HepG2 (cell line): ENCODE results near the gene IL17RB. TPM values are rescaled to one million over a fixed set of nuclear protein-coding genes. Genes with fewer than 3 reads are reported as not detected.

Experiments used
- ATAC-seq: fragments of 200-7000 bp; cut with Tn5 transposase; 3 replicates; pipeline ENCODE4 v1.9.1; 2020; ENCODE audit warnings: mild to moderate bottlenecking, moderate library complexity
- BruUV-seq: library from RNA; stranded (reverse); fragments of 400-500 nt; replicated peaks from 2 replicates; lab custom pipeline; 2021; lab: Mats Ljungman, UMichigan
- CTCF ChIA-PET: fragments of 300-600 bp; formaldehyde crosslinking; extraction: SDS; loops from one replicate; lab custom pipeline; 2021; ENCODE audit warnings: low total read pairs, inconsistent platforms, low intra/inter-chr PET ratio; lab: Yijun Ruan, JAX
- POLR2A ChIA-PET: fragments of 350-600 bp; sonication (Branson Sonifier 250); formaldehyde crosslinking; loops from one replicate; lab custom pipeline; 2020; ENCODE audit warnings: antibody characterized with exemption, inconsistent platforms; lab: Yijun Ruan, JAX
- DNase-seq: peaks from one replicate; pipeline ENCODE4 v3.0.0-alpha.2; 2015; ENCODE audit warnings: low spot score
- FAIRE-seq: peaks from 3 replicates; lab custom pipeline; 2011; peaks lifted over from hg19 to GRCh38; lab: Jason Lieb, UNC
- H2AFZ ChIP-seq: one replicate; pipeline ENCODE4 v1.6.1; 2011; ENCODE audit warnings: low read length, inconsistent platforms
- H3K27ac ChIP-seq: fragments of 300-600 bp; 3 replicates; pipeline ENCODE4 v1.8.0; 2011; ENCODE audit warnings: mixed run types, mild to moderate bottlenecking, mixed read lengths, low read length, inconsistent platforms; ENCODE audit not compliant: insufficient read depth; ENCODE audit errors: extremely low read length
- H3K27me3 ChIP-seq, 2 experiments: fragments of 200-600 bp in 1 of 2; 2 replicates in 1 of 2; 3 replicates in 1 of 2; pipeline versions ENCODE4 v1.6.0 to v1.8.0; 2011; ENCODE audit warnings: low read length in 2 of 2, mild to moderate bottlenecking in 2 of 2, moderate library complexity in 2 of 2, inconsistent platforms in 1 of 2; ENCODE audit not compliant: insufficient read depth in 2 of 2, control insufficient read depth in 1 of 2
- H3K36me3 ChIP-seq, 2 experiments: fragments of 200-600 bp in 1 of 2; replicated peaks in 1 of 2; 2 replicates in 1 of 2; 3 replicates in 1 of 2; pipeline versions ENCODE4 v1.5.1 to v1.8.0; 2011; ENCODE audit warnings: low read length in 2 of 2, inconsistent platforms in 1 of 2; ENCODE audit not compliant: insufficient read depth in 2 of 2, control insufficient read depth in 1 of 2
- H3K4me1 ChIP-seq: 2 replicates; pipeline ENCODE4 v1.5.1; 2012; ENCODE audit warnings: low read length, inconsistent platforms; ENCODE audit not compliant: insufficient read depth
- H3K4me2 ChIP-seq: 2 replicates; pipeline ENCODE4 v1.6.0; 2011; ENCODE audit warnings: low read depth, low read length, inconsistent platforms
- H3K4me3 ChIP-seq, 3 experiments: fragments of 200-600 bp in 1 of 3; sonication (generic), shearing (Covaris generic) in 1 of 3; replicated peaks in 1 of 3; 2 replicates each; pipeline ENCODE4 v1.5.1; 2011 to 2016; ENCODE audit warnings: low read length in 3 of 3, inconsistent platforms in 2 of 3, low read depth in 2 of 3, mild to moderate bottlenecking in 2 of 3, control low read depth in 1 of 3, mixed read lengths in 1 of 3; ENCODE audit not compliant: insufficient read depth in 1 of 3
- H3K79me2 ChIP-seq: one replicate; pipeline ENCODE4 v1.6.1; 2011; ENCODE audit warnings: low read length, inconsistent platforms; ENCODE audit not compliant: insufficient read depth
- H3K9ac ChIP-seq: 2 replicates; pipeline ENCODE4 v1.6.0; 2011; ENCODE audit warnings: mild to moderate bottlenecking, low read depth, low read length, inconsistent platforms; ENCODE audit not compliant: insufficient read depth
- H3K9me3 ChIP-seq: 2 replicates; pipeline ENCODE4 v1.5.1; 2012; ENCODE audit warnings: mild to moderate bottlenecking, low read length
- H4K20me1 ChIP-seq: 2 replicates; pipeline ENCODE4 v1.6.0; 2011; ENCODE audit warnings: inconsistent platforms, mild to moderate bottlenecking, low read length, moderate library complexity; ENCODE audit not compliant: insufficient read depth
- AGO2 ChIP-seq: fragments of 200-400 bp; formaldehyde crosslinking; optimal IDR thresholded peaks from 2 replicates; pipeline ENCODE3; 2017; ENCODE audit warnings: mild to moderate bottlenecking, low read depth, low read length, moderate library complexity
- BCL3 ChIP-seq: sonication (generic); formaldehyde crosslinking; IDR thresholded peaks from 2 replicates; pipeline ENCODE4 v1.5.1; 2020; ENCODE audit warnings: mild to moderate bottlenecking, missing genetic modification reagents, moderate library complexity
- HNRNPUL1 ChIP-seq: fragments of 200-400 bp; formaldehyde crosslinking; IDR thresholded peaks from 2 replicates; pipeline ENCODE4 v1.6.1; 2017; ENCODE audit warnings: low read depth, mild to moderate bottlenecking, low read length, moderate library complexity
- RBFOX2 ChIP-seq: fragments of 200-400 bp; formaldehyde crosslinking; IDR thresholded peaks from 2 replicates; pipeline ENCODE4 v1.6.1; 2017; ENCODE audit warnings: low read depth, mild to moderate bottlenecking, low read length
- SSRP1 ChIP-seq: IDR thresholded peaks from 2 replicates; pipeline ENCODE4 v1.6.1; 2016; ENCODE audit warnings: control low read depth
- TBX3 ChIP-seq: fragments of 450-650 bp; IDR thresholded peaks from 2 replicates; pipeline ENCODE4 v1.6.1; 2017; ENCODE audit warnings: antibody characterized with exemption, mild to moderate bottlenecking, inconsistent platforms, borderline replicate concordance
- TCF7 ChIP-seq: sonication (generic); IDR thresholded peaks from 2 replicates; pipeline ENCODE4 v1.6.1; 2016; ENCODE audit warnings: antibody characterized with exemption, low read depth
- TEAD3 ChIP-seq: optimal IDR thresholded peaks from 2 replicates; pipeline ENCODE3; 2016; ENCODE audit warnings: borderline replicate concordance
- TGIF2 ChIP-seq: IDR thresholded peaks from 2 replicates; pipeline ENCODE4 v1.6.1; 2016; ENCODE audit warnings: control low read depth, missing compliant biosample characterization
- ZFY ChIP-seq: sonication (generic); formaldehyde crosslinking; IDR thresholded peaks from 2 replicates; pipeline ENCODE4 v1.4.0; 2020; ENCODE audit warnings: missing genetic modification reagents
- ZMYM3 ChIP-seq: sonication (generic); formaldehyde crosslinking; IDR thresholded peaks from 2 replicates; pipeline ENCODE4 v1.5.1; 2020; ENCODE audit warnings: mild to moderate bottlenecking, missing genetic modification reagents
- ZNF724P ChIP-seq: sonication (generic); formaldehyde crosslinking; IDR thresholded peaks from 2 replicates; pipeline ENCODE4 v1.8.0; 2022; ENCODE audit warnings: missing genetic modification reagents, borderline replicate concordance
- ZNF883 ChIP-seq: sonication (generic); formaldehyde crosslinking; IDR thresholded peaks from 2 replicates; pipeline ENCODE4 v1.5.1; 2020; ENCODE audit warnings: mild to moderate bottlenecking, missing genetic modification reagents; ENCODE audit errors: not compliant biosample characterization
- WGBS: methylation state at CpG from one replicate; pipeline ENCODE4 v1.1.6; 2017; ENCODE audit warnings: low lambda C conversion rate; 5-methylcytosine and 5-hydroxymethylcytosine counted together
- in situ Hi-C: cut with HindIII; loops from 2 replicates; pipeline ENCODE4 v1.10.0; 2017; ENCODE audit warnings: low pct_unique_long_range_greater_than_20kb; ENCODE audit not compliant: extremely low pct_ligation_motif_present
- intact Hi-C: fragments of 100-400 bp; cut with micrococcal nuclease; formaldehyde crosslinking; loops from one replicate; pipeline ENCODE4 v1.10.0; 2022; ENCODE audit not compliant: unreplicated experiment
- polyA plus RNA-seq, 8 experiments: library from polyadenylated mRNA; depleted of rRNA in 3 of 8; stranded (reverse) in 7 of 8; unstranded in 1 of 8; fragments of >200 nt; fragmentation: Illumina TruSeq in 4 of 8; extraction: Trizol in 4 of 8; gene quantifications; 2 replicates each; pipeline versions ENCODE4 v1.2.1 to v1.2.3, GENCODE V29; 2011 to 2016; ENCODE audit warnings: low read depth in 4 of 8, missing spikeins in 1 of 8, mixed read lengths in 1 of 8; ENCODE audit not compliant: insufficient read depth in 1 of 8
- total RNA-seq, 5 experiments: library from RNA; depleted of rRNA; stranded (reverse); fragments of >200 nt; fragmentation: Illumina TruSeq; extraction: Trizol; gene quantifications; 2 replicates each; pipeline ENCODE4 v1.2.3, GENCODE V29; 2016; ENCODE audit warnings: low read depth in 1 of 5
- TF ChIP-seq, protein P1 (sequence below): sonication (generic); formaldehyde crosslinking; IDR thresholded peaks from 2 replicates; pipeline ENCODE4 v1.5.0; 2020; ENCODE audit warnings: mild to moderate bottlenecking, missing genetic modification reagents, borderline replicate concordance
- TF ChIP-seq, protein P2 (sequence below): sonication (generic); formaldehyde crosslinking; IDR thresholded peaks from 2 replicates; pipeline ENCODE4 v1.5.0; 2020; ENCODE audit warnings: mild to moderate bottlenecking, missing genetic modification reagents

Gene IL17RB
- total and polyA plus RNA-seq, 2 of the 13 experiments (the other 11 are each of a cell fraction or from before 2014, with no cell fraction given) = 130 to 190 TPM

GRCh38 chr3:53835257-53835656, 11.1 kb upstream of the IL17RB start (continued):
- TF ChIP-seq TGIF2 (CRISPR knock-in tag) (no peak), TCF7 (no peak), ZNF724P (no peak), TBX3 (no peak), ZFY (CRISPR knock-in tag) (no peak), ZNF883 (CRISPR knock-in tag) (no peak)
- TF ChIP-seq, protein P1, sequence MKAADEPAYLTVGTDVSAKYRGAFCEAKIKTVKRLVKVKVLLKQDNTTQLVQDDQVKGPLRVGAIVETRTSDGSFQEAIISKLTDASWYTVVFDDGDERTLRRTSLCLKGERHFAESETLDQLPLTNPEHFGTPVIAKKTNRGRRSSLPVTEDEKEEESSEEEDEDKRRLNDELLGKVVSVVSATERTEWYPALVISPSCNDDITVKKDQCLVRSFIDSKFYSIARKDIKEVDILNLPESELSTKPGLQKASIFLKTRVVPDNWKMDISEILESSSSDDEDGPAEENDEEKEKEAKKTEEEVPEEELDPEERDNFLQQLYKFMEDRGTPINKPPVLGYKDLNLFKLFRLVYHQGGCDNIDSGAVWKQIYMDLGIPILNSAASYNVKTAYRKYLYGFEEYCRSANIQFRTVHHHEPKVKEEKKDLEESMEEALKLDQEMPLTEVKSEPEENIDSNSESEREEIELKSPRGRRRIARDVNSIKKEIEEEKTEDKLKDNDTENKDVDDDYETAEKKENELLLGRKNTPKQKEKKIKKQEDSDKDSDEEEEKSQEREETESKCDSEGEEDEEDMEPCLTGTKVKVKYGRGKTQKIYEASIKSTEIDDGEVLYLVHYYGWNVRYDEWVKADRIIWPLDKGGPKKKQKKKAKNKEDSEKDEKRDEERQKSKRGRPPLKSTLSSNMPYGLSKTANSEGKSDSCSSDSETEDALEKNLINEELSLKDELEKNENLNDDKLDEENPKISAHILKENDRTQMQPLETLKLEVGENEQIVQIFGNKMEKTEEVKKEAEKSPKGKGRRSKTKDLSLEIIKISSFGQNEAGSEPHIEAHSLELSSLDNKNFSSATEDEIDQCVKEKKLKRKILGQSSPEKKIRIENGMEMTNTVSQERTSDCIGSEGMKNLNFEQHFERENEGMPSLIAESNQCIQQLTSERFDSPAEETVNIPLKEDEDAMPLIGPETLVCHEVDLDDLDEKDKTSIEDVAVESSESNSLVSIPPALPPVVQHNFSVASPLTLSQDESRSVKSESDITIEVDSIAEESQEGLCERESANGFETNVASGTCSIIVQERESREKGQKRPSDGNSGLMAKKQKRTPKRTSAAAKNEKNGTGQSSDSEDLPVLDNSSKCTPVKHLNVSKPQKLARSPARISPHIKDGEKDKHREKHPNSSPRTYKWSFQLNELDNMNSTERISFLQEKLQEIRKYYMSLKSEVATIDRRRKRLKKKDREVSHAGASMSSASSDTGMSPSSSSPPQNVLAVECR (CRISPR knock-in tag) = no peak

- H2AFZ ChIP-seq = no peak overlapping the region
- no peaks in the 10 kb centered on the region for H3K9me3 ChIP-seq
- peaks cover 36% of the 10 kb centered on the region for H4K20me1 ChIP-seq
- H3K36me3 ChIP-seq = peaks cover 39 to 72% of the 10 kb centered on the region in 2 experiments
- ChIA-PET POLR2A (interaction anchor here (1.5 to 2.1 kb wide), 2 partner anchors 9 to 19 kb away, joined by 6 to 7 read pairs; no protein-coding TSS in a partner anchor), CTCF (no interaction called here)
- in situ Hi-C loops (no loop called here), intact Hi-C loops (no loop called here)
- H3K4me1 ChIP-seq = peaks cover 90% of the 10 kb centered on the region
- no peaks in the 10 kb centered on the region for H3K27me3 ChIP-seq
- 97% methylated on average over 5 of the region's 9 CpGs for WGBS
- H3K4me2 ChIP-seq = no peak overlapping the region
- ATAC-seq = peak; percentile 4; the same call in 1 of the 3 replicates
- no peak for FAIRE-seq
- DNase-seq = no peak
- no peak overlapping the region for H3K9ac ChIP-seq
- H3K4me3 ChIP-seq = no peak overlapping the region
- peaks cover 92% of the 10 kb centered on the region for H3K79me2 ChIP-seq
- H3K27ac ChIP-seq = no peak overlapping the region
- no TSS peak for BruUV-seq
- TF ChIP-seq BCL3 (CRISPR knock-in tag) = 0 out of 2 replicates have a peak, but pooled peaks have one; percentile 20
- peak; percentile 55 for TF ChIP-seq RBFOX2
- TF ChIP-seq HNRNPUL1 = no peak
- TF ChIP-seq AGO2 = peak; percentile 77
- no peak for TF ChIP-seq SSRP1
- TF ChIP-seq ZMYM3 (CRISPR knock-in tag) = 0 out of 2 replicates have a peak, but pooled peaks have one; percentile 24
- peak; percentile 23 for TF ChIP-seq TEAD3 (CRISPR knock-in tag)
- TF ChIP-seq, protein P2, sequence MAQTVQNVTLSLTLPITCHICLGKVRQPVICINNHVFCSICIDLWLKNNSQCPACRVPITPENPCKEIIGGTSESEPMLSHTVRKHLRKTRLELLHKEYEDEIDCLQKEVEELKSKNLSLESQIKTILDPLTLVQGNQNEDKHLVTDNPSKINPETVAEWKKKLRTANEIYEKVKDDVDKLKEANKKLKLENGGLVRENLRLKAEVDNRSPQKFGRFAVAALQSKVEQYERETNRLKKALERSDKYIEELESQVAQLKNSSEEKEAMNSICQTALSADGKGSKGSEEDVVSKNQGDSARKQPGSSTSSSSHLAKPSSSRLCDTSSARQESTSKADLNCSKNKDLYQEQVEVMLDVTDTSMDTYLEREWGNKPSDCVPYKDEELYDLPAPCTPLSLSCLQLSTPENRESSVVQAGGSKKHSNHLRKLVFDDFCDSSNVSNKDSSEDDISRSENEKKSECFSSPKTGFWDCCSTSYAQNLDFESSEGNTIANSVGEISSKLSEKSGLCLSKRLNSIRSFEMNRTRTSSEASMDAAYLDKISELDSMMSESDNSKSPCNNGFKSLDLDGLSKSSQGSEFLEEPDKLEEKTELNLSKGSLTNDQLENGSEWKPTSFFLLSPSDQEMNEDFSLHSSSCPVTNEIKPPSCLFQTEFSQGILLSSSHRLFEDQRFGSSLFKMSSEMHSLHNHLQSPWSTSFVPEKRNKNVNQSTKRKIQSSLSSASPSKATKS (CRISPR knock-in tag) = no peak
These were observed 10.1 kb upstream of the IL17RB start for GRCh38 chr3:53836084-53836872.
